GM12873 (cell line): Measurements from ENCODE around the gene KLK10.

Source experiments
- CTCF ChIP-seq: IDR thresholded peaks from 2 replicates; pipeline ENCODE4 v1.5.1; 2012; ENCODE audit warnings: low read depth, mild to moderate bottlenecking, moderate library complexity, low read length, control low read depth; ENCODE audit not compliant: insufficient read depth; ENCODE audit errors: missing control alignments

Gene KLK10

GRCh38 chr19:51007488-51007887 lies 12.0 kb downstream of the KLK10 start:
- no peak for TF ChIP-seq CTCF

- TF ChIP-seq CTCF: no peak
Observed at GRCh38 chr19:51006406-51006805, 13.1 kb downstream of the KLK10 start.

- TF ChIP-seq CTCF: no peak
Observed at GRCh38 chr19:51005248-51005647, 14.3 kb downstream of the KLK10 start.

GRCh38 chr19:51003316-51003715 lies 16.2 kb downstream of the KLK10 start:
- no peak for TF ChIP-seq CTCF

GRCh38 chr19:51002542-51003311 lies 16.8 kb downstream of the KLK10 start:
- TF ChIP-seq CTCF: no peak

GRCh38 chr19:51002089-51002532 lies 17.4 kb downstream of the KLK10 start:
- TF ChIP-seq CTCF: no peak

GRCh38 chr19:51001515-51001914 lies 18.0 kb downstream of the KLK10 start, which contains the start of gene KLK8:
Gene KLK8 (minus strand): TSS chr19:51001604. CDS start chr19:51001167, 437 bp downstream.
- TF ChIP-seq CTCF: no peak
